ENCODE results near the gene ZFR2.

The ZFR2 gene

GRCh38 chr19:3855320-3855719 is 13.5 kb downstream of the ZFR2 start:
- no peak for DNase-seq (ENCODE audit: low read depth)
- H3K4me3 ChIP-seq (ENCODE audit: low read depth, low read length): no peak overlapping the region
- TF ChIP-seq, protein P1, sequence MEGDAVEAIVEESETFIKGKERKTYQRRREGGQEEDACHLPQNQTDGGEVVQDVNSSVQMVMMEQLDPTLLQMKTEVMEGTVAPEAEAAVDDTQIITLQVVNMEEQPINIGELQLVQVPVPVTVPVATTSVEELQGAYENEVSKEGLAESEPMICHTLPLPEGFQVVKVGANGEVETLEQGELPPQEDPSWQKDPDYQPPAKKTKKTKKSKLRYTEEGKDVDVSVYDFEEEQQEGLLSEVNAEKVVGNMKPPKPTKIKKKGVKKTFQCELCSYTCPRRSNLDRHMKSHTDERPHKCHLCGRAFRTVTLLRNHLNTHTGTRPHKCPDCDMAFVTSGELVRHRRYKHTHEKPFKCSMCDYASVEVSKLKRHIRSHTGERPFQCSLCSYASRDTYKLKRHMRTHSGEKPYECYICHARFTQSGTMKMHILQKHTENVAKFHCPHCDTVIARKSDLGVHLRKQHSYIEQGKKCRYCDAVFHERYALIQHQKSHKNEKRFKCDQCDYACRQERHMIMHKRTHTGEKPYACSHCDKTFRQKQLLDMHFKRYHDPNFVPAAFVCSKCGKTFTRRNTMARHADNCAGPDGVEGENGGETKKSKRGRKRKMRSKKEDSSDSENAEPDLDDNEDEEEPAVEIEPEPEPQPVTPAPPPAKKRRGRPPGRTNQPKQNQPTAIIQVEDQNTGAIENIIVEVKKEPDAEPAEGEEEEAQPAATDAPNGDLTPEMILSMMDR (IDR thresholded peaks at IDR 0.05; ENCODE audit: low read depth, low read length): no peak
- TF ChIP-seq, protein P2, sequence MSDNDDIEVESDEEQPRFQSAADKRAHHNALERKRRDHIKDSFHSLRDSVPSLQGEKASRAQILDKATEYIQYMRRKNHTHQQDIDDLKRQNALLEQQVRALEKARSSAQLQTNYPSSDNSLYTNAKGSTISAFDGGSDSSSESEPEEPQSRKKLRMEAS (IDR thresholded peaks at IDR 0.05; ENCODE audit: low read depth, low read length): no peak
- TF ChIP-seq MYC (IDR thresholded peaks at IDR 0.05; ENCODE audit: low read depth, low read length) (no peak), POLR2A (IDR thresholded peaks at IDR 0.05; ENCODE audit: extremely low read depth, insufficient read length) (no peak)

DNA sequence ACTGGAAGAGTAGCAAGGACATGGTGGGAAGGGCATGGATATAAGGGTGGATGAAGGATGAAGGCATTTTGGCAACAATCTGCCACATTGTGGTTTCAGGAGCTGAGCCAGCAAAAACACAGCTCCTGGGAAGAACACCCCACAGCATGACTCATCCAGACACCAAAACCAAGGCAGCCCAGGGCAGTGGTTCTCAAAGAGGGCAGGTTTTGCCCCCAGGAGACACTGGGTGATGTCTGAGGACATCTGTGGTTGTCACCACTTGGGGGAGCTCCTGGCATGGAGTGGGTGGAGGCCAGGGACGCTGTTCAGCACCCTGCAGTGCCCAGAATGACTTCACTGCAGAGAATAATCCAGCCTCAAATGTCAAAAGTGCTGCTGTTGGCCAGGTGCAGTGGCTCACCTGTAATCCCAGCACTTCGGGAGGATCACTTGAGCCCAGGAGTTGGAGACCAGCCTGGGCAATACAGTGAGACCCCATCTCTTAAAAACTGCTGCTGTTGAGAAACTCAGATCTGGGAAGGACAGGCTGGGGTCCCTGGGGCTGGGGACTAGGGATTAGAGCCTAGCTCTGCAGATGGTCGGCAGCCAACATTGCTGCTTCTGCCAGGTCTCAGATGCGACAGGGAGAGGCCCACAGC is 16.1 kb downstream of the ZFR2 start:
- no peak overlapping the region for H3K4me3 ChIP-seq (ENCODE audit: low read depth, low read length)
- peak; percentile 76 for DNase-seq (ENCODE audit: low read depth)
- TF ChIP-seq, protein P1 (IDR thresholded peaks at IDR 0.05; ENCODE audit: low read depth, low read length): peak; percentile 50
- TF ChIP-seq POLR2A (IDR thresholded peaks at IDR 0.05; ENCODE audit: extremely low read depth, insufficient read length) (no peak), MYC (IDR thresholded peaks at IDR 0.05; ENCODE audit: low read depth, low read length) (no peak)
- TF ChIP-seq, protein P2 (IDR thresholded peaks at IDR 0.05; ENCODE audit: low read depth, low read length): no peak

GRCh38 chr19:3852177-3852511 is 16.7 kb downstream of the ZFR2 start:
- H3K4me3 ChIP-seq (ENCODE audit: low read depth, low read length): no peak overlapping the region
- no peak for DNase-seq (ENCODE audit: low read depth)
- TF ChIP-seq MYC (IDR thresholded peaks at IDR 0.05; ENCODE audit: low read depth, low read length) (no peak), POLR2A (IDR thresholded peaks at IDR 0.05; ENCODE audit: extremely low read depth, insufficient read length) (no peak)
- TF ChIP-seq, protein P1 (IDR thresholded peaks at IDR 0.05; ENCODE audit: low read depth, low read length): no peak
- TF ChIP-seq, protein P2 (IDR thresholded peaks at IDR 0.05; ENCODE audit: low read depth, low read length): no peak

DNA sequence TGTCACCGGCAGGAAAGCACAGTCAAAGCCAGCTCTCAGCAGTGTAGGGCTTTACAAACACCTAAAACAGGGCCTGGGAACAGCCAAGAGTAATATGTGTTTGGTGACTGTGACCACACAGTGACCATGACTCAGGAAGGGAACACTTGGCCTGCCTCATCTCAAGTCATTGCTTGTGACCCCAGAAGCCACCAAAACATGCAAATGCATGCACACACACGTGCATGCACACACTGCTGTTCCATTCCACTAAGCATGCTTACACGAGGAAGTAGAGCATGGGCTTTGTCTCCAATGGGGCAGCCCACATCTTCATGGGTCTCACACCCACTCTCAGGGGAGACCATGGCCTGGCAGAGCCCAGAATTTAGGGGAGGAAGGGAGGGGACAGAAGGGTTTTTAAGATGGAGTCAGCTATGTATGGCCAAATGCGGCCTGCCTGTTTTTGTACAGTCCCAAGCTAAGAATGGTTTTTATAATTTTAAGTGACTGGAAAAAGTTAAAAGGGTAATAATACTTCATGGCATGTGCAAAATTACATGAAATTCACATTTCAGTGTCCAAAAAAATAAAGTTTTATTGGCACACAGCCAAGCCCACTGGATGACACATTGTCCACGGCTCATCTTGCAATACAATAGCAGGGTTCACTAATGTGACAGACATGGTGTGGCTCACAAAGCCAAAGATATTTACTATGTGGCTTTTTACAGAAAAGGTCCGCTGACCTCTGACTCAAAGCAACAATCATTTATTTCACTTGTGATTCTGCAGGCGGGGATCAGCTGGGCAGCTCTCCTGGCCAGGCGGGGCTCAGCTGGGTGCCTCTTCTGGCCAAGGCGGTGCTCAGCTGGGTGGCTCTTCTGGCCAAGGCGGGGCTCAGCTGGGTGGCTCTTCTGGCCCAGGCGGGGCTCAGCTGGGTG is 17.3 kb downstream of the ZFR2 start:
- TF ChIP-seq, protein P1 (IDR thresholded peaks at IDR 0.05; ENCODE audit: low read depth, low read length): no peak
- TF ChIP-seq POLR2A (IDR thresholded peaks at IDR 0.05; ENCODE audit: extremely low read depth, insufficient read length) (no peak), MYC (IDR thresholded peaks at IDR 0.05; ENCODE audit: low read depth, low read length) (no peak)
- TF ChIP-seq, protein P2 (IDR thresholded peaks at IDR 0.05; ENCODE audit: low read depth, low read length): no peak
- DNase-seq (ENCODE audit: low read depth): no peak
- H3K4me3 ChIP-seq (ENCODE audit: low read depth, low read length): no peak overlapping the region

- TF ChIP-seq, protein P1 (IDR thresholded peaks at IDR 0.05; ENCODE audit: low read depth, low read length): no peak
- TF ChIP-seq MYC (IDR thresholded peaks at IDR 0.05; ENCODE audit: low read depth, low read length) (no peak), POLR2A (IDR thresholded peaks at IDR 0.05; ENCODE audit: extremely low read depth, insufficient read length) (no peak)
- TF ChIP-seq, protein P2 (IDR thresholded peaks at IDR 0.05; ENCODE audit: low read depth, low read length): no peak
- no peak overlapping the region for H3K4me3 ChIP-seq (ENCODE audit: low read depth, low read length)
- DNase-seq (ENCODE audit: low read depth): no peak
These were observed 18.4 kb downstream of the ZFR2 start for GRCh38 chr19:3850320-3850972.

All from NB4 (cell line).